PFSK-1 (cell line): ENCODE measurements around the gene ARHGAP12.

ENCODE experiments used
- FOXP2 ChIP-seq: optimal IDR thresholded peaks from 2 replicates; pipeline ENCODE3; 2011; ENCODE audit warnings: borderline replicate concordance, control low read depth, inconsistent platforms; ENCODE audit not compliant: insufficient read depth; ENCODE audit errors: extremely low read length, extremely low read depth
- POLR2AphosphoS5 ChIP-seq: IDR thresholded peaks from 2 replicates; pipeline ENCODE4 v1.6.1; 2012; ENCODE audit warnings: low read depth, mild to moderate bottlenecking, control low read depth, low read length, moderate library complexity
- SIN3A ChIP-seq: IDR thresholded peaks from 2 replicates; pipeline ENCODE4 v1.6.1; 2012; ENCODE audit warnings: mild to moderate bottlenecking, low read length, moderate library complexity, borderline replicate concordance; ENCODE audit not compliant: insufficient read depth
- TAF1 ChIP-seq: IDR thresholded peaks from 2 replicates; pipeline ENCODE4 v1.6.1; 2012; ENCODE audit warnings: low read length, control low read depth, borderline replicate concordance; ENCODE audit not compliant: insufficient read depth
- TF ChIP-seq, protein P1 (sequence below), 2 experiments: IDR thresholded peaks; 2 replicates each; pipeline versions ENCODE4 v1.6.1 to v1.8.0; 2011 to 2012; ENCODE audit warnings: low read depth in 2 of 2, low read length in 2 of 2, control low read depth in 1 of 2, inconsistent platforms in 1 of 2, mild to moderate bottlenecking in 1 of 2, moderate library complexity in 1 of 2; ENCODE audit not compliant: insufficient read depth in 1 of 2

ARHGAP12 gene

DNA sequence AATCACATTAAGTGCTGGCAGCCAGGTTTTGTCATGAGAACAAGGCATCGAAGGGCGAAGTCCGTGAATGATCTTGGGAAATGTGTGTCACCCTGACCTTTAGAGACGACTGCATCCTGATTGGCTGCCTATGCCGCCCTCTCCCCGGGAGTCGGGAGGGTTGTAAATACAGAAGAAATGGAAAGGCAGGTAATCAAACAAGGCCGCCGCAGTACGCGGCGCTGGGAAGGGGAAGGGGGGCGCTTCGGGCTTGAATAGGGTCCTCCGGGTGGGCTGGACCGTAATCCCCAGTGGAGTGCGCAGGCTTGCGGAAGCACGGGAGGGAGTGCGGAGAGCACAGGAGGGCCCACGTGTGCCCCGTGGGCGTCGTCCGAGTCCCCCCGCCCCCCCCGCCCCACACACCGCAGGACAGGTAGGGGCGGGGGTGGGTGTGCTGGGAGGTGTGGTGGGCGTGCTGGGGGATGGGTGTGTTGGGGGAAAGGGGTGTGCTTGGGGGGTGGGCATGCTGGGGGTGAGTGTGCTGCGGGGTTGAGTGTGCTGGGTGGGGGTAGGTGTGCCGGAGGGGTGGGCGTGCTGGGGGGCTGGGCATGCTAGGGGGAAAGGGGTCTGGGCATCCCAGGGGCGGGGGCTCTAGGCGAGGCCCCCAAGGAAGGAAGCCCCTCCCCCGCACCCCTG lies 169.4 kb downstream of the ARHGAP12 start:
- TF ChIP-seq POLR2AphosphoS5 (no peak), SIN3A (no peak), TAF1 (no peak), FOXP2 (no peak)
- TF ChIP-seq, protein P1, sequence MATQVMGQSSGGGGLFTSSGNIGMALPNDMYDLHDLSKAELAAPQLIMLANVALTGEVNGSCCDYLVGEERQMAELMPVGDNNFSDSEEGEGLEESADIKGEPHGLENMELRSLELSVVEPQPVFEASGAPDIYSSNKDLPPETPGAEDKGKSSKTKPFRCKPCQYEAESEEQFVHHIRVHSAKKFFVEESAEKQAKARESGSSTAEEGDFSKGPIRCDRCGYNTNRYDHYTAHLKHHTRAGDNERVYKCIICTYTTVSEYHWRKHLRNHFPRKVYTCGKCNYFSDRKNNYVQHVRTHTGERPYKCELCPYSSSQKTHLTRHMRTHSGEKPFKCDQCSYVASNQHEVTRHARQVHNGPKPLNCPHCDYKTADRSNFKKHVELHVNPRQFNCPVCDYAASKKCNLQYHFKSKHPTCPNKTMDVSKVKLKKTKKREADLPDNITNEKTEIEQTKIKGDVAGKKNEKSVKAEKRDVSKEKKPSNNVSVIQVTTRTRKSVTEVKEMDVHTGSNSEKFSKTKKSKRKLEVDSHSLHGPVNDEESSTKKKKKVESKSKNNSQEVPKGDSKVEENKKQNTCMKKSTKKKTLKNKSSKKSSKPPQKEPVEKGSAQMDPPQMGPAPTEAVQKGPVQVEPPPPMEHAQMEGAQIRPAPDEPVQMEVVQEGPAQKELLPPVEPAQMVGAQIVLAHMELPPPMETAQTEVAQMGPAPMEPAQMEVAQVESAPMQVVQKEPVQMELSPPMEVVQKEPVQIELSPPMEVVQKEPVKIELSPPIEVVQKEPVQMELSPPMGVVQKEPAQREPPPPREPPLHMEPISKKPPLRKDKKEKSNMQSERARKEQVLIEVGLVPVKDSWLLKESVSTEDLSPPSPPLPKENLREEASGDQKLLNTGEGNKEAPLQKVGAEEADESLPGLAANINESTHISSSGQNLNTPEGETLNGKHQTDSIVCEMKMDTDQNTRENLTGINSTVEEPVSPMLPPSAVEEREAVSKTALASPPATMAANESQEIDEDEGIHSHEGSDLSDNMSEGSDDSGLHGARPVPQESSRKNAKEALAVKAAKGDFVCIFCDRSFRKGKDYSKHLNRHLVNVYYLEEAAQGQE (IDR thresholded peaks at IDR 0.05; ENCODE audit: insufficient read depth in 1 of 2, low read depth in 2 of 2, low read length in 2 of 2): no peak

DNA sequence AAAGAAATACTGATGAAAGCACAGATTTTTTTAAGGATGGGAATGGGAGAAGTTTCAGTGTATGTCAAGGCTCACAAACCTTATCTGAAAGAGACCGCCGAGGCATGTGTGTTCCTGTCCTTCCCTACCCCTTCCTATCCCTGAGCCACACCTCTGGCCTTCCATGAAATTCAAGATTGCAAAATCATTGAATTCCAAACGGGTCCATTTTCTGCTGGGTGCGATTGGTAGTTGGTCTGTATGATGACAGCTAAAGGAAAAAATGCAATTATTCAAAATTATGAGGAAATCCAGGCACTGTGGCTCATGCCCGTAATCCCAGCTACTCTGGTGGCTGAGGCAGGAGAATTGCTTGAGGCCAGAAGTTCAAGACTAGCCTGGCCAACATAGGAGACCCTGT lies 170.1 kb downstream of the ARHGAP12 start:
- TF ChIP-seq, protein P1 (IDR thresholded peaks at IDR 0.05; ENCODE audit: insufficient read depth in 1 of 2, low read depth in 2 of 2, low read length in 2 of 2): no peak
- TF ChIP-seq FOXP2 (no peak), TAF1 (no peak), SIN3A (no peak), POLR2AphosphoS5 (no peak)

DNA sequence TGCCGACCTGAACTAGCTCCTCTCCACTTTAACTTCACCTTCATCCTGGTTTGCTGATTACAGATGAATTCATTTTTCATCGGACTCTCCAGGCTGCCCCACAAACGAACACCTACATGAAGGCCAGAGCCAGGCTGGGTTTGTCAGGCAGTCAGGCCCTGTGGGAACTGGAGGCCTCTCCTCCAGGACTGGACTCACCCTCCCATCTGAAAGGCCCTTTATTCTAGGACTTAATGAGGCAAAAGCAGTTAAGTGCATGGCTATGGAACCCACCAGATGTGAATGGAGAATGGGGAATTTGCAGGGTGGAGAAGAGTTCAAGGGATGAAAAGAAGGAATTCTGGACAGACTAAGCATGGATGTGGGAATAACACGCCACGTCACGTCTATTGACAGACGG lies 170.8 kb downstream of the ARHGAP12 start:
- TF ChIP-seq TAF1: no peak
- no peak for TF ChIP-seq POLR2AphosphoS5
- no peak for TF ChIP-seq SIN3A
- TF ChIP-seq, protein P1 (IDR thresholded peaks at IDR 0.05; ENCODE audit: insufficient read depth in 1 of 2, low read depth in 2 of 2, low read length in 2 of 2): no peak
- TF ChIP-seq FOXP2: no peak

DNA sequence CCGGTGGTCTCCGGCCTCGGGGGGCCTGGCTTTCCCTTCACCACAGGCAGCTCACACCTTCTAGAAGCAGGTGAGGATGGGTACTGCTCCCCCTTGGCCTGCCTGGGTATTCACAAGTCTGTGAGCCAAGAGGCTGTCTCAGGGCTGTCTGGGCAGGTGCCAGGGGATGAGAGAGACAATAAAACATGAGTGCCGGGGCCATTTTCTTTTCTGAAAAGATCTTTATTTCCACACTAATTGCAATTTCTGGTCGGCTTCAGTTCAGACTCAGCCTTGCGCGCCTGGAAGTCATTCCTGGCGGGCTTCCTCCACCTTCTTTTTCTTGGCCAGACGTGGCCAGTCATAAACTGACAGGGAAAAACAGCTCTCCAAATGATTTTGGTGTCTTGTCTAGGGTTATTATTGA lies 171.2 kb downstream of the ARHGAP12 start:
- TF ChIP-seq FOXP2 (no peak), POLR2AphosphoS5 (no peak), SIN3A (no peak), TAF1 (no peak)
- TF ChIP-seq, protein P1 (IDR thresholded peaks at IDR 0.05; ENCODE audit: insufficient read depth in 1 of 2, low read depth in 2 of 2, low read length in 2 of 2): no peak
